ENCODE results near the gene GPR78.

GRCh38 chr4:8603931-8604330 is 23.7 kb downstream of the GPR78 start:
- TF ChIP-seq CTBP1 (IDR thresholded peaks at IDR 0.05; ENCODE audit: borderline replicate concordance) (no peak), ELF4 (IDR thresholded peaks at IDR 0.05) (no peak), SUZ12 (IDR thresholded peaks at IDR 0.05) (no peak), FOXA1 (IDR thresholded peaks at IDR 0.05) (no peak), FOXK2 (IDR thresholded peaks at IDR 0.05) (no peak), HDGF (IDR thresholded peaks at IDR 0.05; ENCODE audit: borderline replicate concordance) (no peak), PKNOX1 (IDR thresholded peaks at IDR 0.05) (no peak), ARNT (IDR thresholded peaks at IDR 0.05) (no peak), LEF1 (IDR thresholded peaks at IDR 0.05; ENCODE audit: borderline replicate concordance) (no peak), ZNF384 (IDR thresholded peaks at IDR 0.05) (no peak)
